HepG2 (cell line): ENCODE measurements around the gene ANKHD1. TPM values are rescaled to one million over a fixed set of nuclear protein-coding genes. Genes with fewer than 3 reads are reported as not detected.

Source experiments
- ATAC-seq: fragments of 200-7000 bp; cut with Tn5 transposase; 3 replicates; pipeline ENCODE4 v1.9.1; 2020; ENCODE audit warnings: mild to moderate bottlenecking, moderate library complexity
- BruUV-seq: library from RNA; stranded (reverse); fragments of 400-500 nt; replicated peaks from 2 replicates; lab custom pipeline; 2021; lab: Mats Ljungman, UMichigan
- CTCF ChIA-PET: fragments of 300-600 bp; formaldehyde crosslinking; extraction: SDS; loops from one replicate; lab custom pipeline; 2021; ENCODE audit warnings: low total read pairs, inconsistent platforms, low intra/inter-chr PET ratio; lab: Yijun Ruan, JAX
- POLR2A ChIA-PET: fragments of 350-600 bp; sonication (Branson Sonifier 250); formaldehyde crosslinking; loops from one replicate; lab custom pipeline; 2020; ENCODE audit warnings: antibody characterized with exemption, inconsistent platforms; lab: Yijun Ruan, JAX
- DNase-seq: peaks from one replicate; pipeline ENCODE4 v3.0.0-alpha.2; 2015; ENCODE audit warnings: low spot score
- FAIRE-seq: peaks from 3 replicates; lab custom pipeline; 2011; peaks lifted over from hg19 to GRCh38; lab: Jason Lieb, UNC
- H2AFZ ChIP-seq: one replicate; pipeline ENCODE4 v1.6.1; 2011; ENCODE audit warnings: low read length, inconsistent platforms
- H3K27ac ChIP-seq: fragments of 300-600 bp; 3 replicates; pipeline ENCODE4 v1.8.0; 2011; ENCODE audit warnings: mixed run types, mild to moderate bottlenecking, mixed read lengths, low read length, inconsistent platforms; ENCODE audit not compliant: insufficient read depth; ENCODE audit errors: extremely low read length
- H3K27me3 ChIP-seq, 2 experiments: fragments of 200-600 bp in 1 of 2; 2 replicates in 1 of 2; 3 replicates in 1 of 2; pipeline versions ENCODE4 v1.6.0 to v1.8.0; 2011; ENCODE audit warnings: low read length in 2 of 2, mild to moderate bottlenecking in 2 of 2, moderate library complexity in 2 of 2, inconsistent platforms in 1 of 2; ENCODE audit not compliant: insufficient read depth in 2 of 2, control insufficient read depth in 1 of 2
- H3K36me3 ChIP-seq, 2 experiments: fragments of 200-600 bp in 1 of 2; replicated peaks in 1 of 2; 2 replicates in 1 of 2; 3 replicates in 1 of 2; pipeline versions ENCODE4 v1.5.1 to v1.8.0; 2011; ENCODE audit warnings: low read length in 2 of 2, inconsistent platforms in 1 of 2; ENCODE audit not compliant: insufficient read depth in 2 of 2, control insufficient read depth in 1 of 2
- H3K4me1 ChIP-seq: 2 replicates; pipeline ENCODE4 v1.5.1; 2012; ENCODE audit warnings: low read length, inconsistent platforms; ENCODE audit not compliant: insufficient read depth
- H3K4me2 ChIP-seq: 2 replicates; pipeline ENCODE4 v1.6.0; 2011; ENCODE audit warnings: low read depth, low read length, inconsistent platforms
- H3K4me3 ChIP-seq, 3 experiments: fragments of 200-600 bp in 1 of 3; sonication (generic), shearing (Covaris generic) in 1 of 3; replicated peaks in 1 of 3; 2 replicates each; pipeline ENCODE4 v1.5.1; 2011 to 2016; ENCODE audit warnings: low read length in 3 of 3, inconsistent platforms in 2 of 3, low read depth in 2 of 3, mild to moderate bottlenecking in 2 of 3, control low read depth in 1 of 3, mixed read lengths in 1 of 3; ENCODE audit not compliant: insufficient read depth in 1 of 3
- H3K79me2 ChIP-seq: one replicate; pipeline ENCODE4 v1.6.1; 2011; ENCODE audit warnings: low read length, inconsistent platforms; ENCODE audit not compliant: insufficient read depth
- H3K9ac ChIP-seq: 2 replicates; pipeline ENCODE4 v1.6.0; 2011; ENCODE audit warnings: mild to moderate bottlenecking, low read depth, low read length, inconsistent platforms; ENCODE audit not compliant: insufficient read depth
- H3K9me3 ChIP-seq: 2 replicates; pipeline ENCODE4 v1.5.1; 2012; ENCODE audit warnings: mild to moderate bottlenecking, low read length
- H4K20me1 ChIP-seq: 2 replicates; pipeline ENCODE4 v1.6.0; 2011; ENCODE audit warnings: inconsistent platforms, mild to moderate bottlenecking, low read length, moderate library complexity; ENCODE audit not compliant: insufficient read depth
- ARNT2 ChIP-seq: sonication (generic); formaldehyde crosslinking; IDR thresholded peaks from 2 replicates; pipeline ENCODE4 v1.8.0; 2022; ENCODE audit warnings: mild to moderate bottlenecking, low read depth, missing genetic modification reagents, moderate library complexity
- ARNTL ChIP-seq: sonication (generic); formaldehyde crosslinking; IDR thresholded peaks from 2 replicates; pipeline ENCODE4 v1.4.0; 2020; ENCODE audit warnings: mild to moderate bottlenecking, missing genetic modification reagents
- CBX5 ChIP-seq: sonication (generic); formaldehyde crosslinking; IDR thresholded peaks from 2 replicates; pipeline ENCODE4 v1.4.0; 2020; ENCODE audit warnings: missing genetic modification reagents, borderline replicate concordance
- CERS6 ChIP-seq: sonication (generic); formaldehyde crosslinking; IDR thresholded peaks from 2 replicates; pipeline ENCODE4 v1.5.0; 2020; ENCODE audit warnings: missing genetic modification reagents
- HNF4A ChIP-seq: sonication (generic); formaldehyde crosslinking; IDR thresholded peaks from 2 replicates; pipeline ENCODE4 v1.4.0; 2020; ENCODE audit warnings: missing genetic modification reagents
- MAFK ChIP-seq, 2 experiments: IDR thresholded peaks in 1 of 2; conservative IDR thresholded peaks in 1 of 2; 2 replicates each; pipeline ENCODE4 v1.6.1; 2011; ENCODE audit warnings: improper control_type of control experiment in 2 of 2, low read length in 2 of 2
- NFE2 ChIP-seq: sonication (generic); formaldehyde crosslinking; IDR thresholded peaks from 2 replicates; pipeline ENCODE4 v1.4.0; 2020; ENCODE audit warnings: missing genetic modification reagents
- NFKB2 ChIP-seq: sonication (generic); formaldehyde crosslinking; IDR thresholded peaks from 2 replicates; pipeline ENCODE4 v1.4.0; 2020; ENCODE audit warnings: missing genetic modification reagents, borderline replicate concordance
- NFKBIZ ChIP-seq: IDR thresholded peaks from 2 replicates; pipeline ENCODE4 v1.6.1; 2018; ENCODE audit warnings: missing genetic modification reagents, missing compliant biosample characterization
- NFYB ChIP-seq: sonication (generic); formaldehyde crosslinking; IDR thresholded peaks from 2 replicates; pipeline ENCODE4 v1.4.0; 2020; ENCODE audit warnings: missing genetic modification reagents
- NR2F1 ChIP-seq, 2 experiments: fragments of 450-650 bp in 1 of 2; formaldehyde crosslinking in 1 of 2; IDR thresholded peaks; 2 replicates each; pipeline versions ENCODE4 v1.5.0 to v1.6.1; 2016 to 2020; ENCODE audit warnings: mild to moderate bottlenecking in 1 of 2, missing compliant biosample characterization in 1 of 2, missing genetic modification reagents in 1 of 2, moderate library complexity in 1 of 2
- SP1 ChIP-seq, 2 experiments: fragments of 450-650 bp in 1 of 2; sonication (generic) in 1 of 2; formaldehyde crosslinking in 1 of 2; IDR thresholded peaks; 2 replicates each; pipeline versions ENCODE4 v1.4.0 to v1.6.1; 2016 to 2020; ENCODE audit warnings: missing genetic modification reagents in 1 of 2
- SP4 ChIP-seq: sonication (generic); formaldehyde crosslinking; IDR thresholded peaks from 2 replicates; pipeline ENCODE4 v1.8.1; 2023; ENCODE audit warnings: mild to moderate bottlenecking, missing genetic modification reagents
- THAP7 ChIP-seq: sonication (generic); formaldehyde crosslinking; IDR thresholded peaks from 2 replicates; pipeline ENCODE4 v1.8.1; 2023; ENCODE audit warnings: mild to moderate bottlenecking, missing genetic modification reagents
- ZFAT ChIP-seq: sonication (generic); formaldehyde crosslinking; conservative IDR thresholded peaks from 2 replicates; pipeline ENCODE4 v1.8.1; 2023; ENCODE audit warnings: missing genetic modification reagents, inconsistent platforms
- ZNF557 ChIP-seq: sonication (generic); formaldehyde crosslinking; IDR thresholded peaks from 2 replicates; pipeline ENCODE4 v1.4.0; 2020; ENCODE audit warnings: missing genetic modification reagents
- ZNF878 ChIP-seq: sonication (generic); formaldehyde crosslinking; IDR thresholded peaks from 2 replicates; pipeline ENCODE4 v1.8.1; 2023; ENCODE audit warnings: mild to moderate bottlenecking, missing genetic modification reagents, moderate library complexity
- WGBS: methylation state at CpG from one replicate; pipeline ENCODE4 v1.1.6; 2017; ENCODE audit warnings: low lambda C conversion rate; 5-methylcytosine and 5-hydroxymethylcytosine counted together
- in situ Hi-C: cut with HindIII; loops from 2 replicates; pipeline ENCODE4 v1.10.0; 2017; ENCODE audit warnings: low pct_unique_long_range_greater_than_20kb; ENCODE audit not compliant: extremely low pct_ligation_motif_present
- intact Hi-C: fragments of 100-400 bp; cut with micrococcal nuclease; formaldehyde crosslinking; loops from one replicate; pipeline ENCODE4 v1.10.0; 2022; ENCODE audit not compliant: unreplicated experiment
- polyA plus RNA-seq, 8 experiments: library from polyadenylated mRNA; depleted of rRNA in 3 of 8; stranded (reverse) in 7 of 8; unstranded in 1 of 8; fragments of >200 nt; fragmentation: Illumina TruSeq in 4 of 8; extraction: Trizol in 4 of 8; gene quantifications; 2 replicates each; pipeline versions ENCODE4 v1.2.1 to v1.2.3, GENCODE V29; 2011 to 2016; ENCODE audit warnings: low read depth in 4 of 8, missing spikeins in 1 of 8, mixed read lengths in 1 of 8; ENCODE audit not compliant: insufficient read depth in 1 of 8
- total RNA-seq, 5 experiments: library from RNA; depleted of rRNA; stranded (reverse); fragments of >200 nt; fragmentation: Illumina TruSeq; extraction: Trizol; gene quantifications; 2 replicates each; pipeline ENCODE4 v1.2.3, GENCODE V29; 2016; ENCODE audit warnings: low read depth in 1 of 5
- TF ChIP-seq, protein P1 (sequence below): sonication (generic); formaldehyde crosslinking; IDR thresholded peaks from 2 replicates; pipeline ENCODE4 v1.5.0; 2020; ENCODE audit warnings: missing genetic modification reagents, mild to moderate bottlenecking, borderline replicate concordance
- TF ChIP-seq, protein P2 (sequence below): fragments of 450-650 bp; IDR thresholded peaks from 2 replicates; pipeline ENCODE4 v1.6.1; 2017

ANKHD1 gene
- total and polyA plus RNA-seq, 2 of the 13 experiments (the other 11 are each of a cell fraction or from before 2014, with no cell fraction given), result 69.9 to 82.0 TPM

- no peak for FAIRE-seq
- Histone ChIP-seq H3K4me2 (no peak overlapping the region), H3K4me1 (peaks cover 21% of the 10 kb centered on the region), H3K27me3 (peaks cover 0 to 8% of the 10 kb centered on the region in 2 experiments; a peak in 1 of 5 replicates), H3K9ac (no peak overlapping the region), H2AFZ (no peak overlapping the region), H3K4me3 (no peak overlapping the region), H3K36me3 (no peaks in the 10 kb centered on the region), H3K79me2 (no peaks in the 10 kb centered on the region), H4K20me1 (no peaks in the 10 kb centered on the region), H3K27ac (no peak overlapping the region), H3K9me3 (no peaks in the 10 kb centered on the region)
- intact Hi-C loops (no loop called here), in situ Hi-C loops (loop anchor here (10.0 kb wide), 1 partner anchor 367 kb away; no protein-coding TSS in a partner anchor)
- BruUV-seq, result no TSS peak
- ChIA-PET POLR2A (no interaction called here), CTCF (no interaction called here)
- no peak for DNase-seq
- TF ChIP-seq NR2F1 (CRISPR knock-in tag; IDR thresholded peaks at IDR 0.05) (no peak), CERS6 (CRISPR knock-in tag) (no peak), NFKB2 (CRISPR knock-in tag) (no peak), ZNF878 (CRISPR knock-in tag) (no peak), HNF4A (CRISPR knock-in tag) (no peak), SP4 (CRISPR knock-in tag) (no peak), ARNT2 (CRISPR knock-in tag) (no peak), ARNTL (CRISPR knock-in tag) (no peak), ZFAT (CRISPR knock-in tag) (no peak), CBX5 (CRISPR knock-in tag) (no peak), THAP7 (CRISPR knock-in tag) (no peak), NFE2 (CRISPR knock-in tag) (no peak), NFKBIZ (CRISPR knock-in tag) (no peak), SP1 (IDR thresholded peaks at IDR 0.05) (no peak), SP1 (CRISPR knock-in tag; IDR thresholded peaks at IDR 0.05) (no peak), MAFK (conservative IDR thresholded peaks at IDR 0.05 in 1 of 2, IDR thresholded peaks at IDR 0.05 in 1 of 2; ENCODE audit: low read length in 2 of 2) (no peak), NFYB (CRISPR knock-in tag) (no peak), ZNF557 (CRISPR knock-in tag) (no peak)
- TF ChIP-seq, protein P1, sequence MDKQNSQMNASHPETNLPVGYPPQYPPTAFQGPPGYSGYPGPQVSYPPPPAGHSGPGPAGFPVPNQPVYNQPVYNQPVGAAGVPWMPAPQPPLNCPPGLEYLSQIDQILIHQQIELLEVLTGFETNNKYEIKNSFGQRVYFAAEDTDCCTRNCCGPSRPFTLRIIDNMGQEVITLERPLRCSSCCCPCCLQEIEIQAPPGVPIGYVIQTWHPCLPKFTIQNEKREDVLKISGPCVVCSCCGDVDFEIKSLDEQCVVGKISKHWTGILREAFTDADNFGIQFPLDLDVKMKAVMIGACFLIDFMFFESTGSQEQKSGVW, result no peak
- TF ChIP-seq, protein P2, sequence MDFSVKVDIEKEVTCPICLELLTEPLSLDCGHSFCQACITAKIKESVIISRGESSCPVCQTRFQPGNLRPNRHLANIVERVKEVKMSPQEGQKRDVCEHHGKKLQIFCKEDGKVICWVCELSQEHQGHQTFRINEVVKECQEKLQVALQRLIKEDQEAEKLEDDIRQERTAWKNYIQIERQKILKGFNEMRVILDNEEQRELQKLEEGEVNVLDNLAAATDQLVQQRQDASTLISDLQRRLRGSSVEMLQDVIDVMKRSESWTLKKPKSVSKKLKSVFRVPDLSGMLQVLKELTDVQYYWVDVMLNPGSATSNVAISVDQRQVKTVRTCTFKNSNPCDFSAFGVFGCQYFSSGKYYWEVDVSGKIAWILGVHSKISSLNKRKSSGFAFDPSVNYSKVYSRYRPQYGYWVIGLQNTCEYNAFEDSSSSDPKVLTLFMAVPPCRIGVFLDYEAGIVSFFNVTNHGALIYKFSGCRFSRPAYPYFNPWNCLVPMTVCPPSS, result no peak
- 9% methylated on average over 4 of the region's 8 CpGs for WGBS
- peak; percentile 38 for ATAC-seq
Observed at GRCh38 chr5:140367256-140368013, 34.2 kb upstream of the ANKHD1 start.
